Ovary (tissue), 3 donors: ENCODE results near the gene CST9L.

Experiments used
- EP300 ChIP-seq: sonication (generic); formaldehyde crosslinking; IDR thresholded peaks from one replicate; pipeline ENCODE4 v1.6.1; 2017; ENCODE audit warnings: antibody characterized with exemption
- POLR2A ChIP-seq: fragments of 450-650 bp; IDR thresholded peaks from one replicate; pipeline ENCODE4 v1.6.1; 2017; ENCODE audit warnings: antibody characterized with exemption, mild to moderate bottlenecking, moderate library complexity
- TF ChIP-seq, protein P1 (sequence below), 3 donors: fragments of 450-650 bp in 2 of 3; fragments of 200-600 bp in 1 of 3; IDR thresholded peaks; one replicate each; pipeline versions ENCODE4 v1.5.1 to v1.8.0; 2016 to 2022; ENCODE audit warnings: antibody characterized with exemption in 3 of 3, mild to moderate bottlenecking in 1 of 3
- donor health status: DM: no; HTN: no; CAD: no.

DNA sequence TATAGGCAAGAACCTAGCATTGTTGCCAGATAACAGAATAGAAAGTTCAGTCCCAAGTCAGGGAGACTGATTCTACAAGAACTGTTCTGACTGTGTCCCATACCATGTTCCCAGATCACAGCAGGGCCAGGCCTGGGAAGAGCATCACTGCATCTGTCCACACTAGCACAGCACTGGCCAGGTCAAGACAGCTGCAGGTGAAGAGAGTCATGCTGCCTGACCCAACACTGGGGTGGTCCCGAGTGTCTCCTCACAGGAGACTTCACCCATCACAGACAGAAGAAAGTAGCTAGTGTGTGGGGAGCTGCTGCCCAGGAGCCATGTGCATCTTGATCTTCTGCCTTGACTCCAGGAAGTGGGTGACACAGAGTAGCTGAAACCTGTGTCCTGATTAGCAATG, 1.3 kb upstream of the CST9L start:
- TF ChIP-seq, protein P1, sequence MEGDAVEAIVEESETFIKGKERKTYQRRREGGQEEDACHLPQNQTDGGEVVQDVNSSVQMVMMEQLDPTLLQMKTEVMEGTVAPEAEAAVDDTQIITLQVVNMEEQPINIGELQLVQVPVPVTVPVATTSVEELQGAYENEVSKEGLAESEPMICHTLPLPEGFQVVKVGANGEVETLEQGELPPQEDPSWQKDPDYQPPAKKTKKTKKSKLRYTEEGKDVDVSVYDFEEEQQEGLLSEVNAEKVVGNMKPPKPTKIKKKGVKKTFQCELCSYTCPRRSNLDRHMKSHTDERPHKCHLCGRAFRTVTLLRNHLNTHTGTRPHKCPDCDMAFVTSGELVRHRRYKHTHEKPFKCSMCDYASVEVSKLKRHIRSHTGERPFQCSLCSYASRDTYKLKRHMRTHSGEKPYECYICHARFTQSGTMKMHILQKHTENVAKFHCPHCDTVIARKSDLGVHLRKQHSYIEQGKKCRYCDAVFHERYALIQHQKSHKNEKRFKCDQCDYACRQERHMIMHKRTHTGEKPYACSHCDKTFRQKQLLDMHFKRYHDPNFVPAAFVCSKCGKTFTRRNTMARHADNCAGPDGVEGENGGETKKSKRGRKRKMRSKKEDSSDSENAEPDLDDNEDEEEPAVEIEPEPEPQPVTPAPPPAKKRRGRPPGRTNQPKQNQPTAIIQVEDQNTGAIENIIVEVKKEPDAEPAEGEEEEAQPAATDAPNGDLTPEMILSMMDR (IDR thresholded peaks at IDR 0.05): no peak
- TF ChIP-seq POLR2A (no peak), EP300 (no peak)
